H7 (cell line): ENCODE results near the gene PAN2. TPM values are rescaled to one million over a fixed set of nuclear protein-coding genes. Genes with fewer than 3 reads are reported as not detected.
"Not testable (repeated sequence)": the region's sequence is repeated elsewhere in the genome, so short reads cannot be mapped to it uniquely, and the experiment has no call there.

Experiments
- DNase-seq: peaks from one replicate; pipeline ENCODE4 v3.0.0; 2012
- H3K27me3 ChIP-seq: 2 replicates; pipeline ENCODE4 v1.6.0; 2011; ENCODE audit warnings: mild to moderate bottlenecking, low read length; ENCODE audit not compliant: control insufficient read depth, insufficient read depth
- H3K36me3 ChIP-seq: replicated peaks from 2 replicates; pipeline ENCODE4 v1.5.1; 2011; ENCODE audit warnings: low read length; ENCODE audit not compliant: control insufficient read depth, insufficient read depth
- H3K4me3 ChIP-seq: 2 replicates; pipeline ENCODE4 v1.5.1; 2011; ENCODE audit warnings: low read depth, mild to moderate bottlenecking, control low read depth, low read length, moderate library complexity; ENCODE audit not compliant: insufficient read depth
- total RNA-seq: library from RNA; depleted of rRNA; stranded (reverse); fragments of >200 nt; shearing (Covaris generic); gene quantifications from 2 replicates; pipeline ENCODE4 v1.2.3, GENCODE V29; 2014

PAN2 gene
- total RNA-seq, 1 experiment from 2014 or later: 38.6 TPM

GRCh38 chr12:56333197-56333678 lies 562 bp downstream of the PAN2 start:
- H3K4me3 ChIP-seq: peak overlapping the region; percentile 62
- H3K36me3 ChIP-seq: no peaks in the 10 kb centered on the region
- peak; percentile 61 for DNase-seq
- no peaks in the 10 kb centered on the region for H3K27me3 ChIP-seq

- Histone ChIP-seq H3K36me3 (peaks cover 3% of the 10 kb centered on the region), H3K27me3 (no peaks in the 10 kb centered on the region), H3K4me3 (peak overlapping the region; percentile 62)
- DNase-seq: no peak
These were observed 1.1 kb downstream of the PAN2 start for GRCh38 chr12:56332512-56333196.

GRCh38 chr12:56330936-56331490 lies 2.8 kb downstream of the PAN2 start:
- Histone ChIP-seq H3K36me3 (peaks cover 5% of the 10 kb centered on the region), H3K27me3 (no peaks in the 10 kb centered on the region), H3K4me3 (no peak overlapping the region)
- no peak for DNase-seq

GRCh38 chr12:56326533-56326932 lies 7.3 kb downstream of the PAN2 start:
- no peak for DNase-seq
- Histone ChIP-seq H3K27me3 (no peaks in the 10 kb centered on the region), H3K4me3 (no peak overlapping the region), H3K36me3 (peaks cover 23% of the 10 kb centered on the region)

GRCh38 chr12:56326126-56326525 lies 7.7 kb downstream of the PAN2 start:
- H3K4me3 ChIP-seq: no peak overlapping the region
- no peaks in the 10 kb centered on the region for H3K27me3 ChIP-seq
- H3K36me3 ChIP-seq: peaks cover 23% of the 10 kb centered on the region
- DNase-seq: no peak

GRCh38 chr12:56324206-56324605 lies 9.6 kb downstream of the PAN2 start:
- DNase-seq: no peak
- H3K4me3 ChIP-seq: no peak overlapping the region
- H3K27me3 ChIP-seq: no peaks in the 10 kb centered on the region
- H3K36me3 ChIP-seq: peaks cover 29% of the 10 kb centered on the region

- not testable (repeated sequence) for H3K27me3 ChIP-seq, DNase-seq, H3K4me3 ChIP-seq
- peaks cover 28% of the 10 kb centered on the region for H3K36me3 ChIP-seq
These were observed 12.2 kb downstream of the PAN2 start for GRCh38 chr12:56321610-56322009.

GRCh38 chr12:56321027-56321426 lies 12.8 kb downstream of the PAN2 start:
- H3K27me3 ChIP-seq: no peaks in the 10 kb centered on the region
- no peak overlapping the region for H3K4me3 ChIP-seq
- peaks cover 26% of the 10 kb centered on the region for H3K36me3 ChIP-seq
- DNase-seq: no peak

GRCh38 chr12:56317675-56318074 lies 16.1 kb downstream of the PAN2 start:
- no peak for DNase-seq
- Histone ChIP-seq H3K4me3 (no peak overlapping the region), H3K36me3 (peaks cover 18% of the 10 kb centered on the region), H3K27me3 (no peaks in the 10 kb centered on the region)

GRCh38 chr12:56315622-56316473 lies 18.0 kb downstream of the PAN2 start, which contains the start of gene CNPY2:
Gene CNPY2, minus strand, starts transcription at chr12:56315988. Its CDS starts 771 bp downstream, at chr12:56315217.
- Histone ChIP-seq H3K4me3 (peak within 1 kb of the TSS; percentile 99), H3K36me3 (peaks cover 15% of the 10 kb centered on the region), H3K27me3 (no peaks in the 10 kb centered on the region)
- peak; percentile 97 for DNase-seq

- peak; percentile 62 for DNase-seq
- Histone ChIP-seq H3K27me3 (no peaks in the 10 kb centered on the region), H3K4me3 (peak overlapping the region; percentile 99)
These were observed 18.6 kb downstream of the PAN2 start for GRCh38 chr12:56315249-56315621.

GRCh38 chr12:56311003-56311402 lies 22.8 kb downstream of the PAN2 start:
- Histone ChIP-seq H3K4me3 (no peak overlapping the region), H3K36me3 (peaks cover 16% of the 10 kb centered on the region), H3K27me3 (no peaks in the 10 kb centered on the region)
- no peak for DNase-seq

More at GRCh38 chr12:56315249-56315621, 18.6 kb downstream of the PAN2 start:
- peaks cover 17% of the 10 kb centered on the region for H3K36me3 ChIP-seq

GRCh38 chr12:56308714-56309113 lies 25.1 kb downstream of the PAN2 start:
- Histone ChIP-seq H3K36me3 (peaks cover 16% of the 10 kb centered on the region), H3K27me3 (no peaks in the 10 kb centered on the region), H3K4me3 (no peak overlapping the region)
- no peak for DNase-seq

- peaks cover 16% of the 10 kb centered on the region for H3K36me3 ChIP-seq
These were observed 26.4 kb downstream of the PAN2 start for GRCh38 chr12:56307221-56307965.

More at GRCh38 chr12:56307221-56307965, 26.4 kb downstream of the PAN2 start:
- Histone ChIP-seq H3K4me3 (no peak overlapping the region), H3K27me3 (no peaks in the 10 kb centered on the region)
- no peak for DNase-seq
